ENCODE data around the gene AP1M1. TPM values are rescaled to one million over a fixed set of nuclear protein-coding genes. Genes with fewer than 3 reads are reported as not detected.

Gene AP1M1
- polyA plus RNA-seq, 3 donors: 103 to 134 (median 133) TPM

GRCh38 chr19:16198370-16198651 lies 600 bp downstream of the AP1M1 start:
- Mint-ChIP-seq H3K36me3 (peaks cover 32 to 48% of the 10 kb centered on the region in 2 donors), H3K27ac (peak overlapping the region in 6 of 7 donors; percentile 7 to 87 (median 70)), H3K27me3 (ENCODE audit: low read depth in 3 of 3) (no peaks in the 10 kb centered on the region), H3K4me1 (peaks cover 34% of the 10 kb centered on the region), H3K9me3 (no peaks in the 10 kb centered on the region), H3K4me3 (peak overlapping the region; percentile 63 to 86)
- no peaks in the 10 kb centered on the region for H3K27me3 ChIP-seq (ENCODE audit: control insufficient read depth in 2 of 2, insufficient read depth in 2 of 2, low read length in 2 of 2)
- H3K9me3 ChIP-seq (replicated peaks in 1 of 2; ENCODE audit: control insufficient read depth in 1 of 2, insufficient read depth in 1 of 2, low read length in 2 of 2): no peaks in the 10 kb centered on the region
- peaks cover 30 to 40% of the 10 kb centered on the region in 2 donors for H3K4me1 ChIP-seq (ENCODE audit: control insufficient read depth in 1 of 2, insufficient read depth in 2 of 2, low read length in 2 of 2)
- WGBS (ENCODE audit: insufficient coverage): under 1% methylated on average over 18 of the region's 18 CpGs
- H3K4me3 ChIP-seq (replicated peaks in 1 of 3; ENCODE audit: low read depth in 2 of 3, low read length in 3 of 3): peak overlapping the region; percentile 96 to 98 (median 96)
- peak overlapping the region; percentile 82 for H3K9ac ChIP-seq (ENCODE audit: insufficient read depth, low read length, poor library complexity, severe bottlenecking)
- DNase-seq: no peak
- H3K27ac ChIP-seq (ENCODE audit: low read depth in 1 of 2, low read length in 2 of 2): peak overlapping the region; percentile 59 to 89
- H4K20me1 ChIP-seq (ENCODE audit: insufficient read depth, low read length): peaks cover 44% of the 10 kb centered on the region
- peaks cover 56% of the 10 kb centered on the region for H3K79me2 ChIP-seq (ENCODE audit: insufficient read depth, low read length)
- no peak for TF ChIP-seq CTCF (IDR thresholded peaks at IDR 0.05)
- peak overlapping the region; percentile 81 for H3K4me2 ChIP-seq (replicated peaks; ENCODE audit: extremely low read depth, low read length, poor library complexity, severe bottlenecking)
- peak overlapping the region; percentile 91 for H2AFZ ChIP-seq (ENCODE audit: insufficient read depth, low read depth, low read length, poor library complexity, severe bottlenecking)
- peaks cover 33 to 41% of the 10 kb centered on the region in 2 donors for H3K36me3 ChIP-seq (replicated peaks in 1 of 2; ENCODE audit: control insufficient read depth in 1 of 2, insufficient read depth in 2 of 2, low read length in 2 of 2)
- intact Hi-C loops (cut with micrococcal nuclease): loop anchor here in 1 of 2 donors (5.0 kb wide), 1 partner anchor 129 kb away; no protein-coding TSS in a partner anchor

DNA sequence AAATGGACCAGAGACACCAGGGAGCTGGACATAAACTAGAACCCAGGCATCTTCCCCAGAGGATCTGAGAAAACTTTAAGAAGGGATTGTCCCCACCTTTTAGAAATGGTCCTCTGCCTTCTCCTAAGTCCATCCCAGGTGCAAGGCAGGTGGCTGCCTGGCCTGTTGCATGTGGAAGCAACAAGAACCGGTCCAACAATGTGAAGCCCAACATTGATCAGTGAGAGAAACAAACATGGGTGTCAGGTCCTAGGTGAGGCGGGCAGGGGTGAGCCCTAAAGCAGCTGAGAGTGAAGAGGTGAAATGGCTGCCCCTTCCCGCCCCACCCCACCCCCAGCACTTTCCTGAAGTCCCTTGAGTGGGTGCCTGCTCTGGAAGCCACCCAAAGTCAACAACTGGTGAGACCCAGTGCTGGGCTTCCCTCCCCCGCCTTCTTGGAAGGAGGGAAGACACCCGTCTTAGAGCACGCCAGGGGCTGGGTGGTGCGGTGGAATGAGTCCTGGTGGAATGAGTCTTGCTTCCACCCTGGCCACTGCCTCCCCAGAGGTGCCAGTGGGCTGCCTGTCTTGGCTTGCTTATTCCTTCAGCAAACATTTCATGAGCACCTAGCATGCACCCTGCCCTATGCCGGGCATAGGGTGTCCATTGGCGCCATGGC lies 1.7 kb downstream of the AP1M1 start:
- H3K27me3 ChIP-seq (ENCODE audit: control insufficient read depth in 2 of 2, insufficient read depth in 2 of 2, low read length in 2 of 2): no peaks in the 10 kb centered on the region
- Mint-ChIP-seq H3K36me3 (peaks cover 36 to 50% of the 10 kb centered on the region in 2 donors), H3K27me3 (ENCODE audit: low read depth in 3 of 3) (no peaks in the 10 kb centered on the region), H3K4me1 (peaks cover 34% of the 10 kb centered on the region), H3K27ac (peak overlapping the region in 6 of 7 donors; percentile 40 to 87 (median 74)), H3K9me3 (no peaks in the 10 kb centered on the region), H3K4me3 (peak overlapping the region; percentile 11 to 63)
- intact Hi-C loops (cut with micrococcal nuclease): loop anchor here in 1 of 2 donors (5.0 kb wide), 1 partner anchor 128 kb away; no protein-coding TSS in a partner anchor
- no peak for TF ChIP-seq CTCF (IDR thresholded peaks at IDR 0.05)
- H4K20me1 ChIP-seq (ENCODE audit: insufficient read depth, low read length): peaks cover 54% of the 10 kb centered on the region
- H3K9ac ChIP-seq (ENCODE audit: insufficient read depth, low read length, poor library complexity, severe bottlenecking): peak overlapping the region; percentile 4
- peak overlapping the region; percentile 17 to 89 for H3K27ac ChIP-seq (ENCODE audit: low read depth in 1 of 2, low read length in 2 of 2)
- peak overlapping the region in 1 of 3 experiments; percentile 96 for H3K4me3 ChIP-seq (replicated peaks in 1 of 3; ENCODE audit: low read depth in 2 of 3, low read length in 3 of 3)
- H3K36me3 ChIP-seq (replicated peaks in 1 of 2; ENCODE audit: control insufficient read depth in 1 of 2, insufficient read depth in 2 of 2, low read length in 2 of 2): peaks cover 40 to 42% of the 10 kb centered on the region in 2 donors
- peaks cover 30 to 40% of the 10 kb centered on the region in 2 donors for H3K4me1 ChIP-seq (ENCODE audit: control insufficient read depth in 1 of 2, insufficient read depth in 2 of 2, low read length in 2 of 2)
- 94% methylated on average over 3 of the region's 9 CpGs for WGBS (ENCODE audit: insufficient coverage)
- peaks cover 63% of the 10 kb centered on the region for H3K79me2 ChIP-seq (ENCODE audit: insufficient read depth, low read length)
- H3K9me3 ChIP-seq (replicated peaks in 1 of 2; ENCODE audit: control insufficient read depth in 1 of 2, insufficient read depth in 1 of 2, low read length in 2 of 2): no peaks in the 10 kb centered on the region
- H3K4me2 ChIP-seq (replicated peaks; ENCODE audit: extremely low read depth, low read length, poor library complexity, severe bottlenecking): peak overlapping the region; percentile 81
- DNase-seq: no peak
- no peak overlapping the region for H2AFZ ChIP-seq (ENCODE audit: insufficient read depth, low read depth, low read length, poor library complexity, severe bottlenecking)
